SJSA1 (cell line): Measurements from ENCODE around the gene WSCD2. TPM values are rescaled to one million over a fixed set of nuclear protein-coding genes. Genes with fewer than 3 reads are reported as not detected.

ENCODE experiments used
- DNase-seq, 2 experiments: peaks; one replicate each; pipeline ENCODE4 v3.0.0-alpha.2; 2015 to 2020; ENCODE audit warnings: low spot score in 2 of 2, low read depth in 1 of 2
- H3K27ac ChIP-seq: fragments of 250-450 bp; sonication (Bioruptor Pico); 2 replicates; pipeline ENCODE4 v1.5.1; 2020; ENCODE audit warnings: mild to moderate bottlenecking, moderate library complexity
- H3K27me3 ChIP-seq: fragments of 250-450 bp; sonication (Bioruptor Pico); replicated peaks from 2 replicates; pipeline ENCODE4 v1.5.1; 2020; ENCODE audit warnings: mild to moderate bottlenecking, moderate library complexity
- H3K36me3 ChIP-seq: fragments of 250-450 bp; sonication (Bioruptor Pico); 2 replicates; pipeline ENCODE4 v1.5.1; 2020; ENCODE audit warnings: mild to moderate bottlenecking
- H3K4me1 ChIP-seq: fragments of 250-450 bp; sonication (Bioruptor Pico); replicated peaks from 2 replicates; pipeline ENCODE4 v1.6.1; 2021; ENCODE audit warnings: mild to moderate bottlenecking
- H3K4me3 ChIP-seq: fragments of 250-450 bp; sonication (Bioruptor Pico); 2 replicates; pipeline ENCODE4 v1.5.1; 2020; ENCODE audit warnings: mild to moderate bottlenecking
- H3K9me3 ChIP-seq: fragments of 250-450 bp; sonication (Bioruptor Pico); replicated peaks from 2 replicates; pipeline ENCODE4 v1.5.1; 2020; ENCODE audit warnings: mild to moderate bottlenecking
- total RNA-seq: library from RNA; depleted of rRNA; stranded (reverse); fragments of >200 nt; shearing (Covaris generic); gene quantifications from 2 replicates; pipeline ENCODE4 v1.2.3, GENCODE V29; 2014

WSCD2 gene
- total RNA-seq, 1 experiment from 2014 or later, result not detected

GRCh38 chr12:108126990-108127501, 2.0 kb upstream of the WSCD2 start:
- Histone ChIP-seq H3K27me3 (peaks cover 35% of the 10 kb centered on the region), H3K9me3 (no peaks in the 10 kb centered on the region), H3K27ac (no peak overlapping the region), H3K36me3 (no peaks in the 10 kb centered on the region), H3K4me3 (no peak overlapping the region), H3K4me1 (peaks cover 5% of the 10 kb centered on the region)
- no peak for DNase-seq

GRCh38 chr12:108127654-108128053, 1.4 kb upstream of the WSCD2 start:
- H3K4me3 ChIP-seq, result no peak overlapping the region
- no peaks in the 10 kb centered on the region for H3K9me3 ChIP-seq
- no peak overlapping the region for H3K27ac ChIP-seq
- DNase-seq, result no peak
- peaks cover 5% of the 10 kb centered on the region for H3K4me1 ChIP-seq
- H3K27me3 ChIP-seq, result peaks cover 35% of the 10 kb centered on the region
- no peaks in the 10 kb centered on the region for H3K36me3 ChIP-seq

- Histone ChIP-seq H3K4me3 (no peak overlapping the region), H3K36me3 (no peaks in the 10 kb centered on the region), H3K9me3 (no peaks in the 10 kb centered on the region), H3K4me1 (peaks cover 5% of the 10 kb centered on the region), H3K27me3 (peaks cover 39% of the 10 kb centered on the region), H3K27ac (no peak overlapping the region)
- DNase-seq, result no peak
These were observed 669 bp upstream of the WSCD2 start for GRCh38 chr12:108128221-108129016.

DNA sequence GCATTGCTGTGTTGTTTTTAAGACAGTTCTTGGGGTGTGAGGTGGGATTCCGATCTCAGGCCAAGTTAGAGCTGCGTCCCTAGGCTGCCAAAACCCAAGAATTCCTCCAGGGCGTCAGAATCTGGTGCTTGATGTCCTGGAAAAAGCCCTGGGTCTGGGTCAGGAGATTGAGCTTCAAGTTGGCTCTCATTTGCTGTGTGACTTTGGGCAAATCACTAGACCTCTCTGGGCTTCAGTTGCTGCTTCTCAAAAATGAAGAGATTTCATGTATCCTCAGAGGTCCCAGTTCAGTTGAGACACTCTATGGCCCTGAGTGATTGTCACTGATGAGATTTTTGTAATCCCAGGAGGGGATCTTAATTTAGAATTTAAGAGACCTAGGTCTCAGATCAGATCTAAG, 1.9 kb downstream of the WSCD2 start:
- H3K27ac ChIP-seq, result no peak overlapping the region
- H3K4me3 ChIP-seq, result no peak overlapping the region
- H3K36me3 ChIP-seq, result no peaks in the 10 kb centered on the region
- peaks cover 34% of the 10 kb centered on the region for H3K27me3 ChIP-seq
- no peak for DNase-seq
- peaks cover 5% of the 10 kb centered on the region for H3K4me1 ChIP-seq
- H3K9me3 ChIP-seq, result no peaks in the 10 kb centered on the region

- H3K4me3 ChIP-seq, result no peak overlapping the region
- DNase-seq, result no peak
- no peak overlapping the region for H3K27ac ChIP-seq
- peaks cover 5% of the 10 kb centered on the region for H3K4me1 ChIP-seq
- no peaks in the 10 kb centered on the region for H3K36me3 ChIP-seq
- peaks cover 34% of the 10 kb centered on the region for H3K27me3 ChIP-seq
- H3K9me3 ChIP-seq, result no peaks in the 10 kb centered on the region
These were observed 2.6 kb downstream of the WSCD2 start for GRCh38 chr12:108131657-108132126.

- no peaks in the 10 kb centered on the region for H3K9me3 ChIP-seq
- no peak for DNase-seq
- H3K27me3 ChIP-seq, result peaks cover 20% of the 10 kb centered on the region
- no peaks in the 10 kb centered on the region for H3K36me3 ChIP-seq
- no peak overlapping the region for H3K4me3 ChIP-seq
- H3K27ac ChIP-seq, result no peak overlapping the region
- peaks cover 5% of the 10 kb centered on the region for H3K4me1 ChIP-seq
These were observed 4.4 kb downstream of the WSCD2 start for GRCh38 chr12:108133482-108133881.

GRCh38 chr12:108134744-108135143, 5.7 kb downstream of the WSCD2 start:
- H3K27me3 ChIP-seq, result peaks cover 10% of the 10 kb centered on the region
- no peak overlapping the region for H3K4me3 ChIP-seq
- no peak for DNase-seq
- H3K36me3 ChIP-seq, result no peaks in the 10 kb centered on the region
- H3K4me1 ChIP-seq, result no peaks in the 10 kb centered on the region; the same call in 1 of the 2 replicates
- no peaks in the 10 kb centered on the region for H3K9me3 ChIP-seq
- no peak overlapping the region for H3K27ac ChIP-seq

DNA sequence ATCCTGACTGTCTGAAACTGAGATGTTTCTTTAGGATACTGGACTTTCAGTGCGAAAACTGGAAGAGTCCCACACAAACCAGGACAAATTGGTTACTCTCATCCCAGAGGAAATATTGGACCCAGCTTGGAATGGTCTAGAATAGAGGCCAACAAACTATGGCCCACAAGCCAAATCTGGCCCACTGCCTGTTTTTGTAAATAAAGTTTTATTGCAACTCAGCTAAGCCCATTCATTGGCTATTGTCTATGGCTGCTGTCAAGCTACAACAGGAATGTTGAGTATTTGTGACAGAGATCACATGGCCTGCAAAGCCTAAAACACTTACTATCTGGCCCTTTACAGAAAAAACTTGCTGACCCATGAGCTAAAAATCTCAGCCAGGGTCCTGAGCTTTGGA, 6.5 kb downstream of the WSCD2 start:
- H3K27ac ChIP-seq, result no peak overlapping the region
- no peaks in the 10 kb centered on the region for H3K36me3 ChIP-seq

DNA sequence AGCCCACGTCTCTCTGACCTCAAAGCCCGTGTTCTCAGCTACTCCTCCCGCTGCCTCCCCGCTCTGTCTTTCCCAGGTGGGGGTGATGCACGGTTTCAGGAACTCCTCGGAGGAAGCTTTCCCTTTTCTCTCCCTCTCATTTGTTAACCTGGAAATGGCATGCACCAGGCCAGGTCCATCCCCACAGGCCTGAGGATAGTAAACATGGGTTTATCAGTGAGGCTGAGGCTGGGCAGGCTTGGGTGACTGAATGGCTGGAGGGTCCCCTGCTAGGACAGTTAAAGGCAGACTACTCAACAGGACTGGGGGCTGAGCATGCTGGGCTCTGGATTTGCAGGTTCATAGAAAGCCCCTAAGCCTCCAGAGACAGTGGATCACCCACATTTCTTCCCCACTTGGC, 7.6 kb downstream of the WSCD2 start:
- Histone ChIP-seq H3K36me3 (no peaks in the 10 kb centered on the region), H3K27ac (no peak overlapping the region), H3K9me3 (no peaks in the 10 kb centered on the region), H3K27me3 (peaks cover 3% of the 10 kb centered on the region; the same call in 1 of the 2 replicates), H3K4me1 (no peaks in the 10 kb centered on the region), H3K4me3 (no peak overlapping the region)
- no peak for DNase-seq

More for the DNA sequence above, 6.5 kb downstream of the WSCD2 start:
- DNase-seq, result no peak
- H3K4me1 ChIP-seq, result no peaks in the 10 kb centered on the region
- no peak overlapping the region for H3K4me3 ChIP-seq
- no peaks in the 10 kb centered on the region for H3K9me3 ChIP-seq
- peaks cover 3% of the 10 kb centered on the region for H3K27me3 ChIP-seq

DNA sequence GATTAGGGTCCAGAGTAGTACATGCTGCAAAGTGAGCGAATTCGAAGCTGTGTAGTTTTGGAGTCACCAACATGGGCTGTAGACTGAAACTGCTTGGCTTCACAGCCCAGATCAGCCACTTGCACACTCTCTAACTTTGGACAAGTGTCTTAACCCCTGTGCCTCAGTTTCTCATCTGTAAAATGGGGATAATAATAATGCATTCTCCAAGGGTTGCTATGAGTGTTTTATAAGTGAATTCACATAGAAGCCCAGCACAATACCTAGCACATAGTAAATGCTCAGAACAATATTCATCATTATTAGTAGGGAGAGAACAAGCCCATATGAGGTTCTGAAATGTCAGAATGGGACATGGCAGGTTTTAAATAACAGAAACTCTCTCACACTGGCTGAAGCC, 10.4 kb downstream of the WSCD2 start:
- no peak for DNase-seq
- Histone ChIP-seq H3K4me3 (no peak overlapping the region), H3K4me1 (no peaks in the 10 kb centered on the region), H3K27ac (no peak overlapping the region), H3K36me3 (no peaks in the 10 kb centered on the region), H3K9me3 (no peaks in the 10 kb centered on the region), H3K27me3 (no peaks in the 10 kb centered on the region)

- Histone ChIP-seq H3K4me3 (no peak overlapping the region), H3K4me1 (no peaks in the 10 kb centered on the region), H3K36me3 (no peaks in the 10 kb centered on the region), H3K27ac (no peak overlapping the region), H3K27me3 (0 out of 2 replicates have a peak, but pooled peaks cover 2% of the 10 kb centered on the region), H3K9me3 (no peaks in the 10 kb centered on the region)
- DNase-seq, result no peak
These were observed 11.4 kb downstream of the WSCD2 start for GRCh38 chr12:108140501-108140900.

- DNase-seq, result no peak
- Histone ChIP-seq H3K4me1 (no peaks in the 10 kb centered on the region), H3K27ac (no peak overlapping the region), H3K36me3 (no peaks in the 10 kb centered on the region), H3K4me3 (no peak overlapping the region), H3K9me3 (no peaks in the 10 kb centered on the region), H3K27me3 (0 out of 2 replicates have a peak, but pooled peaks cover 5% of the 10 kb centered on the region)
These were observed 12.6 kb downstream of the WSCD2 start for GRCh38 chr12:108141600-108142130.

DNA sequence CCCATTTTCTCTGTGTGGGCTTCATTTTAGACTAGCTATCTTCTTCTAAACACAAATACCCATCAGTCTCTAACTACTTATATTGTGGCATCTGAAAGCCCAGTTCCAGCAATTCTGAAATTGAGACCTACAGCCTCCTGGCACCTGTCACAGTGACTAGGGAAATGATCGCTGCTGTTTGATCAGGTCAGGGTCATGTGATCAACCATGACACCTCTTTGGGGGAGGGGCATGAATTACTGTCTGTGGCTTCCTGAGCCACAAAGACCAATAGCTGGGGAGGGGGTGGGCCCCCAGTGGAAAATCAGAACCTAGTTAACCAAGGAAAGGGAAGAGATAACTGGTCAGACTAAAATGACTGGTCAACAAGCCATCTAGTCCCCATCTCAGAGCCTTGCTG, 14.1 kb downstream of the WSCD2 start:
- Histone ChIP-seq H3K9me3 (no peaks in the 10 kb centered on the region), H3K4me1 (no peaks in the 10 kb centered on the region), H3K4me3 (no peak overlapping the region), H3K36me3 (no peaks in the 10 kb centered on the region), H3K27ac (no peak overlapping the region), H3K27me3 (0 out of 2 replicates have a peak, but pooled peaks cover 5% of the 10 kb centered on the region)
- DNase-seq, result no peak

GRCh38 chr12:108144080-108144479, 15.0 kb downstream of the WSCD2 start:
- Histone ChIP-seq H3K27ac (no peak overlapping the region), H3K27me3 (0 out of 2 replicates have a peak, but pooled peaks cover 5% of the 10 kb centered on the region), H3K4me1 (no peaks in the 10 kb centered on the region), H3K4me3 (no peak overlapping the region), H3K9me3 (no peaks in the 10 kb centered on the region), H3K36me3 (no peaks in the 10 kb centered on the region)
- no peak for DNase-seq
